Activated T-cell treated with anti-CD3 and anti-CD28 coated beads for 48 hours (primary cell): Measurements from ENCODE around the gene KLK15.

ENCODE experiments used
- DNase-seq: peaks from one replicate; pipeline ENCODE4 v3.0.0-alpha.2; 2020; ENCODE audit warnings: low read depth

KLK15 gene, protein sequence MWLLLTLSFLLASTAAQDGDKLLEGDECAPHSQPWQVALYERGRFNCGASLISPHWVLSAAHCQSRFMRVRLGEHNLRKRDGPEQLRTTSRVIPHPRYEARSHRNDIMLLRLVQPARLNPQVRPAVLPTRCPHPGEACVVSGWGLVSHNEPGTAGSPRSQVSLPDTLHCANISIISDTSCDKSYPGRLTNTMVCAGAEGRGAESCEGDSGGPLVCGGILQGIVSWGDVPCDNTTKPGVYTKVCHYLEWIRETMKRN

DNA sequence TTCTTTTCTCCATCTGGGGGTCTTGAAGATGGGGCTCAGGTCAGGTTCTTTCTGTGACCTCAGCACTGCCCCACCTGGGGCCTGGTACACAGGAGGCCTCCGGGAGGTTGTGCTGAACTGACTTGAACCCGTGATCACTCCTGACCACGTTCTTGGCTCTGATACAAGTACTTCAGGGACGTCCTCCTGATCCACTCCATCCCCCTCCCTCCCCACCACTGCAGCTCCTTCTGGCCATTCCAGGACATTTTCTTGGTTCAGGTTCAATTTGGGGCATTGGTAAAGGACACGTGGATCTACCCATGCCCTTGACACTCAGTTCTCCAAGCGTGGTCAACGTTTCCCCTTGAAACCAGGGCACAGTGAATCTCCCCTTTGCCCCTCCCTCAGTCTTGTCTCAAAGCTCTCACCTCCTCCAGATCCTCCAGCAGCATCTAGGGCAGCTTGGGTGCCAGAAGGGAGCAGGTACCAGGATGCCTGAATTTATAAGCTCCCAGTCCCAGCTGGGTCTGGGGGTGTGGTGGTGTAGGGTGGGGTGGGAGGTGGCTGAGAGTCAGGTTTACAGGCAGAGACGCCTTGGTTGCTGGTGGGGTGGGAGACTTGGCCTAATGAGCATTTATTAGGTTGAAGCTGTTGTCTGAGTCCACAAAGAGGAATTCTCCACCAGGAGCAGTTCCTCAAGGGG lies at the start of gene KLK15:
Gene KLK15 (minus strand): TSS at position 458 of the 685 bp plus-strand sequence. CDS start 2,082 bp downstream, outside the sequence.
- DNase-seq = no peak

DNA sequence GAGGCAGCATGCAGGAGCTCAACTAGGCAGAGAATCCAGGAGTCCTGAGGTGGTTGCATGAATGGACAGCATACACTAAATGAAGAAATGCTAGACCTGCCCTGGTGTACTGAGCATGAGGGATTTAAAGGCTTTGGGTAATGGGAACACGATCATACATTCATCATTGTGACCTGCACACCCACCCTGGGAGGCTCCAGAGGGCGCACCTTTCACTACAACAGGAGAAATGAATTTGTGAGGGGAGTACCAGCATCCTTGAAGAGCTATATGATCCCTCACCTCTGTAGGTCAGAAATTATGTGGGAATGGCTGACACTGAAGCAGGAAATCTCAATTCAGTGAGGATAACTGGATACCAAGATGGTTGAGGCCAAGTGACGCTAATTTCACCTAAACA lies 48.8 kb upstream of the KLK15 start:
- no peak for DNase-seq

DNA sequence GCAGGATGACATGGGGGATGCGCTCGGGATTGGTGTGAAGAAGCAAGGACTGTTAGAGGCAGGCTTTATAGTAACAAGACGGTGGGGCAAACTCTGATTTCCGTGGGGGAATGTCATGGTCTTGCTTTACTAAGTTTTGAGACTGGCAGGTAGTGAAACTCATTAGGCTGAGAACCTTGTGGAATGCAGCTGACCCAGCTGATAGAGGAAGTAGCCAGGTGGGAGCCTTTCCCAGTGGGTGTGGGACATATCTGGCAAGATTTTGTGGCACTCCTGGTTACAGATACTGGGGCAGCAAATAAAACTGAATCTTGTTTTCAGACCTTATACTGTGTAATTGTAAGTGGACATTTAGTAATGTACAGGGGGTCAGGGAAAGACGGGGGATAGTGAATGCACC lies 46.9 kb upstream of the KLK15 start:
- DNase-seq = no peak

DNA sequence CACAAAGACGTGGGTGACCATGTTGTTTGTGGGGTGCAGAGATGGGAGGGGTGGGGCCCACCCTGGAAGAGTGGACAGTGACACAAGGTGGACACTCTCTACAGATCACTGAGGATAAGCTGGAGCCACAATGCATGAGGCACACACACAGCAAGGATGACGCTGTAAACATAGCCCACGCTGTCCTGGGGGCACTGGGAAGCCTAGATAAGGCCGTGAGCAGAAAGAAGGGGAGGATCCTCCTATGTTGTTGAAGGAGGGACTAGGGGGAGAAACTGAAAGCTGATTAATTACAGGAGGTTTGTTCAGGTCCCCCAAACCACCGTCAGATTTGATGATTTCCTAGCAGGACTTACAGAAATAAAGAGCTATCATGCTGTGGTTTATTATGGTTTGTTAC lies 45.5 kb upstream of the KLK15 start:
- no peak for DNase-seq

DNA sequence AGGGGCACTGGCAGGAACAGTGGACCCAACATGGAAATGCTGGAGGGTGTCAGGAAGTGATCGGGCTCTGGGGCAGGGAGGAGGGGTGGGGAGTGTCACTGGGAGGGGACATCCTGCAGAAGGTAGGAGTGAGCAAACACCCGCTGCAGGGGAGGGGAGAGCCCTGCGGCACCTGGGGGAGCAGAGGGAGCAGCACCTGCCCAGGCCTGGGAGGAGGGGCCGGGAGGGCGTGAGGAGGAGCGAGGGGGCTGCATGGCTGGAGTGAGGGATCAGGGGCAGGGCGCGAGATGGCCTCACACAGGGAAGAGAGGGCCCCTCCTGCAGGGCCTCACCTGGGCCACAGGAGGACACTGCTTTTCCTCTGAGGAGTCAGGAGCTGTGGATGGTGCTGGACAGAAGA lies 44.0 kb upstream of the KLK15 start:
- DNase-seq = no peak

DNA sequence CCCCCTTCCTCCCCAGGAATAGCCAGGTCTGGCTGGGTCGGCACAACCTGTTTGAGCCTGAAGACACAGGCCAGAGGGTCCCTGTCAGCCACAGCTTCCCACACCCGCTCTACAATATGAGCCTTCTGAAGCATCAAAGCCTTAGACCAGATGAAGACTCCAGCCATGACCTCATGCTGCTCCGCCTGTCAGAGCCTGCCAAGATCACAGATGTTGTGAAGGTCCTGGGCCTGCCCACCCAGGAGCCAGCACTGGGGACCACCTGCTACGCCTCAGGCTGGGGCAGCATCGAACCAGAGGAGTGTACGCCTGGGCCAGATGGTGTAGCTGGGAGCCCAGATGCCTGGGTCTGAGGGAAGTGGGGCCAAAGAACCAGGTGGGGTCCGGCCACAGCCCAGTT lies 43.1 kb upstream of the KLK15 start:
- no peak for DNase-seq

DNA sequence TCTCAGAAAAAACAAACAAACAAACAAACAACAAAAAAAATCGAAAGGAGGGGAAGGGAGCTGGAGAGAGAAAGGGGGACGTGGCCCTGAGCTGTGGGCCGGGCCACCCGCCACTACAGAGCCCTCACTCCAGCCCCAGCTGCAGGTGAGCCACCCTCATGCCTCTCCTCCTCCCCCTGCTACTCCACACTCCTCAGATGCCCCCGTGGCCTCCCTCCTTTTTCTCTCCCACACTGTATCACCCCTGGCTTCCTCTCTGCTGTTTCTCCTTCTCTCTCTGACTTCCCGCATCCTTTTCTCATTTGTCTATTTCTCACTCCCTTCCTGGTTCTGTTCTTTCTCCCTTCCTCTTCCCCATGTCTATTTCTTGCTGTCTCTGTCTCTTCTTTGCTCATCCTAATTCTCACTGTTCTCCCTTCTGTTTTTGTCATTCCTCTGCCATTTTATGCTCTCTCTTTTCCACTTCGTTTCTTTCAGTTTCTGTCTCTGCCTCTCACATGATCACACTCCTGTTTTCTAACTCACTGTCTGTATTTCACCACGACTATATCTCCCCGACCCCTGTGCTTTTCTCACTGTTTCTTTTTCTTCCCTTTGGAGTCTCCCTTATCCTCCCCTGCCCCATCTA lies 42.5 kb upstream of the KLK15 start:
- DNase-seq = no peak

DNA sequence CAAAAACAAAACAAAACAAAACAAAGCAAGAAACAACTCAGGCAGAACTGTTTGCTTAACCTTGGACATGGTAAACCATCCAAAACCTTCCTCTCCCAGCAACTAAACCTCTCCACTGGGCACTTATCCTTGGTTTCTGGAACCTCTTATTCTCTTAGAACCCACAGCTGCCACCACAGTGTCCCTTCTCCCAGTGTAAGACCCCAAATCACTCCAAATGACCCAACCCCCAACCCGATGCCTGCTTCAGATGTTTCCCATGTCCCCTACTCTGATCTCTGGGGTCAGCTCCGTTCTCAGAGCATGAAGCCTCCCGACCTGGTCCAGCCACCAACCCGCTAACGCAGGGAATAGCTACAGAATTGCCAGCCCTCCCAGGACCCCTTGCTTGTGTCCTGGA lies 40.8 kb upstream of the KLK15 start:
- DNase-seq = no peak

DNA sequence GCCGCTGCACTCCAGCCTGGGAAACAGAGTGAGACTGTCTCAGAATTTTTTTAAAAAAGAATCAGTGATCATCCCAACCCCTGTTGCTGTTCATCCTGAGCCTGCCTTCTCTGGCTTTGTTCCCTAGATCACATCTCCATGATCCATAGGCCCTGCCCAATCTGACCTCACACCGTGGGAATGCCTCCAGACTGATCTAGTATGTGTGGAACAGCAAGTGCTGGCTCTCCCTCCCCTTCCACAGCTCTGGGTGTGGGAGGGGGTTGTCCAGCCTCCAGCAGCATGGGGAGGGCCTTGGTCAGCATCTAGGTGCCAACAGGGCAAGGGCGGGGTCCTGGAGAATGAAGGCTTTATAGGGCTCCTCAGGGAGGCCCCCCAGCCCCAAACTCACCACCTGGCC lies 39.7 kb upstream of the KLK15 start, which contains the start of gene KLK2:
Gene KLK2 (plus strand): TSS at position 384 of the 400 bp plus-strand sequence. CDS start 35 bp downstream, outside the sequence.
- DNase-seq = no peak

DNA sequence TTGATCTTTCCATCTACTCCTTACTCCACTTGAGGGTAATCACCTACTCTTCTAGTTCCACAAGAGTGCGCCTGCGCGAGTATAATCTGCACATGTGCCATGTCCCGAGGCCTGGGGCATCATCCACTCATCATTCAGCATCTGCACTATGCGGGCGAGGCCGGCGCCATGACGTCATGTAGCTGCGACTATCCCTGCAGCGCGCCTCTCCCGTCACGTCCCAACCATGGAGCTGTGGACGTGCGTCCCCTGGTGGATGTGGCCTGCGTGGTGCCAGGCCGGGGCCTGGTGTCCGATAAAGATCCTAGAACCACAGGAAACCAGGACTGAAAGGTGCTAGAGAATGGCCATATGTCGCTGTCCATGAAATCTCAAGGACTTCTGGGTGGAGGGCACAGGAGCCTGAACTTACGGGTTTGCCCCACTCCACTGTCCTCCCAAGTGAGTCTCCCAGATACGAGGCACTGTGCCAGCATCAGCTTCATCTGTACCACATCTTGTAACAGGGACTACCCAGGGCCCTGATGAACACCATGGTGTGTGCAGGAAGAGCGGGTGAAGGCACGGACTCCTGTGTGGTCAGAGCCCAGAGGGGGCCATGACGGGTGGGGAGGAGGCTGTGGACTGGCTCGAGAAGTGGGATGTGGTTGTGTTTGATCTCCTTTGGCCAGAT lies 37.2 kb upstream of the KLK15 start:
- peak; percentile 36 for DNase-seq

DNA sequence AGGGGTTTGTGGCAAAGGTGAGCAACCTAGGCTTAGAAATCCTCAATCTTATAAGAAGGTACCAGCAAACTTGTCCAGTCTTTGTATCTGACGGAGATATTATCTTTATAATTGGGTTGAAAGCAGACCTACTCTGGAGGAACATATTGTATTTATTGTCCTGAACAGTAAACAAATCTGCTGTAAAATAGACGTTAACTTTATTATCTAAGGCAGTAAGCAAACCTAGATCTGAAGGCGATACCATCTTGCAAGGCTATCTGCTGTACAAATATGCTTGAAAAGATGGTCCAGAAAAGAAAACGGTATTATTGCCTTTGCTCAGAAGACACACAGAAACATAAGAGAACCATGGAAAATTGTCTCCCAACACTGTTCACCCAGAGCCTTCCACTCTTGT lies 36.1 kb upstream of the KLK15 start:
- DNase-seq = no peak

DNA sequence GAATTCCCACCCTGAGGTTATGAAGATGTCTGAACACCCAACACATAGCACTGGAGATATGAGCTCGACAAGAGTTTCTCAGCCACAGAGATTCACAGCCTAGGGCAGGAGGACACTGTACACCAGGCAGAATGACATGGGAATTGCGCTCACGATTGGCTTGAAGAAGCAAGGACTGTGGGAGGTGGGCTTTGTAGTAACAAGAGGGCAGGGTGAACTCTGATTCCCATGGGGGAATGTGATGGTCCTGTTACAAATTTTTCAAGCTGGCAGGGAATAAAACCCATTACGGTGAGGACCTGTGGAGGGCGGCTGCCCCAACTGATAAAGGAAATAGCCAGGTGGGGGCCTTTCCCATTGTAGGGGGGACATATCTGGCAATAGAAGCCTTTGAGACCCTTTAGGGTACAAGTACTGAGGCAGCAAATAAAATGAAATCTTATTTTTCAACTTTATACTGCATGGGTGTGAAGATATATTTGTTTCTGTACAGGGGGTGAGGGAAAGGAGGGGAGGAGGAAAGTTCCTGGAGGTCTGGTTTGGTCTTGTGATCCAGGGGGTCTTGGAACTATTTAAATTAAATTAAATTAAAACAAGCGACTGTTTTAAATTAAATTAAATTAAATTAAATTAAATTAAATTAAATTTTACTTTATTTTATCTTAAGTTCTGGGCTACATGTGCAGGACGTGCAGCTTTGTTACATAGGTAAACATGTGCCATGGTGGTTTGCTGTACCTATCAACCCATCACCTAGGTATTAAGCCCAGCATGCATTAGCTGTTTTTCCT lies 28.3 kb upstream of the KLK15 start:
- no peak for DNase-seq

DNA sequence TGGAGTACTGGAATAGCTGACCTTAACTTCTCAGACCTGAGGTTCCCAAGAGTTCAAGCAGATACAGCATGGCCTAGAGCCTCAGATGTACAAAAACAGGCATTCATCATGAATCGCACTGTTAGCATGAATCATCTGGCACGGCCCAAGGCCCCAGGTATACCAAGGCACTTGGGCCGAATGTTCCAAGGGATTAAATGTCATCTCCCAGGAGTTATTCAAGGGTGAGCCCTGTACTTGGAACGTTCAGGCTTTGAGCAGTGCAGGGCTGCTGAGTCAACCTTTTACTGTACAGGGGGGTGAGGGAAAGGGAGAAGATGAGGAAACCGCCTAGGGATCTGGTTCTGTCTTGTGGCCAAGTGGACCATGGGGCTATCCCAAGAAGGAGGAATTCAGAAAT lies 27.6 kb upstream of the KLK15 start:
- no peak for DNase-seq

DNA sequence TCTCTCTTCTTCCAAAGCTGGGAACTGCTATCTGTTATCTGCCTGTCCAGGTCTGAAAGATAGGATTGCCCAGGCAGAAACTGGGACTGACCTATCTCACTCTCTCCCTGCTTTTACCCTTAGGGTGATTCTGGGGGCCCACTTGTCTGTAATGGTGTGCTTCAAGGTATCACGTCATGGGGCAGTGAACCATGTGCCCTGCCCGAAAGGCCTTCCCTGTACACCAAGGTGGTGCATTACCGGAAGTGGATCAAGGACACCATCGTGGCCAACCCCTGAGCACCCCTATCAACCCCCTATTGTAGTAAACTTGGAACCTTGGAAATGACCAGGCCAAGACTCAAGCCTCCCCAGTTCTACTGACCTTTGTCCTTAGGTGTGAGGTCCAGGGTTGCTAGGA lies 26.5 kb upstream of the KLK15 start:
- no peak for DNase-seq

DNA sequence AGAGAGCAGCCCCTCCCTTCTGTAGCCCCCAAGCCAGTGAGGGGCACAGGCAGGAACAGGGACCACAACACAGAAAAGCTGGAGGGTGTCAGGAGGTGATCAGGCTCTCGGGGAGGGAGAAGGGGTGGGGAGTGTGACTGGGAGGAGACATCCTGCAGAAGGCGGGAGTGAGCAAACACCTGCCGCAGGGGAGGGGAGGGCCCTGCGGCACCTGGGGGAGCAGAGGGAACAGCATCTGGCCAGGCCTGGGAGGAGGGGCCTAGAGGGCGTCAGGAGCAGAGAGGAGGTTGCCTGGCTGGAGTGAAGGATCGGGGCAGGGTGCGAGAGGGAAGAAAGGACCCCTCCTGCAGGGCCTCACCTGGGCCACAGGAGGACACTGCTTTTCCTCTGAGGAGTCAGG lies 25.5 kb upstream of the KLK15 start:
- DNase-seq = no peak

DNA sequence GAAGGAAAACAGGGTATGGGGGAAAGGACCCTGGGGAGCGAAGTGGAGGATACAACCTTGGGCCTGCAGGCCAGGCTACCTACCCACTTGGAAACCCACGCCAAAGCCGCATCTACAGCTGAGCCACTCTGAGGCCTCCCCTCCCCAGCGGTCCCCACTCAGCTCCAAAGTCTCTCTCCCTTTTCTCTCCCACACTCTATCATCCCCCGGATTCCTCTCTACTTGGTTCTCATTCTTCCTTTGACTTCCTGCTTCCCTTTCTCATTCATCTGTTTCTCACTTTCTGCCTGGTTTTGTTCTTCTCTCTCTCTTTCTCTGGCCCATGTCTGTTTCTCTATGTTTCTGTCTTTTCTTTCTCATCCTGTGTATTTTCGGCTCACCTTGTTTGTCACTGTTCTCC lies 24.0 kb upstream of the KLK15 start:
- DNase-seq = no peak

DNA sequence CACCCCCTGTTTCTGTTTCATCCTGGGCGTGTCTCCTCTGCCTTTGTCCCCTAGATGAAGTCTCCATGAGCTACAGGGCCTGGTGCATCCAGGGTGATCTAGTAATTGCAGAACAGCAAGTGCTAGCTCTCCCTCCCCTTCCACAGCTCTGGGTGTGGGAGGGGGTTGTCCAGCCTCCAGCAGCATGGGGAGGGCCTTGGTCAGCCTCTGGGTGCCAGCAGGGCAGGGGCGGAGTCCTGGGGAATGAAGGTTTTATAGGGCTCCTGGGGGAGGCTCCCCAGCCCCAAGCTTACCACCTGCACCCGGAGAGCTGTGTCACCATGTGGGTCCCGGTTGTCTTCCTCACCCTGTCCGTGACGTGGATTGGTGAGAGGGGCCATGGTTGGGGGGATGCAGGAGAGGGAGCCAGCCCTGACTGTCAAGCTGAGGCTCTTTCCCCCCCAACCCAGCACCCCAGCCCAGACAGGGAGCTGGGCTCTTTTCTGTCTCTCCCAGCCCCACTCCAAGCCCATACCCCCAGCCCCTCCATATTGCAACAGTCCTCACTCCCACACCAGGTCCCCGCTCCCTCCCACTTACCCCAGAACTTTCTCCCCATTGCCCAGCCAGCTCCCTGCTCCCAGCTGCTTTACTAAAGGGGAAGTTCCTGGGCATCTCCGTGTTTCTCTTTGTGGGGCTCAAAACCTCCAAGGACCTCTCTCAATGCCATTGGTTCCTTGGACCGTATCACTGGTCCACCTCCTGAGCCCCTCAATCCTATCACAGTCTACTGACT lies 21.4 kb upstream of the KLK15 start, which contains the start of gene KLK3:
Gene KLK3 (plus strand): TSS at position 280 of the 775 bp plus-strand sequence. CDS start 41 bp downstream, at position 321.
- DNase-seq = no peak

DNA sequence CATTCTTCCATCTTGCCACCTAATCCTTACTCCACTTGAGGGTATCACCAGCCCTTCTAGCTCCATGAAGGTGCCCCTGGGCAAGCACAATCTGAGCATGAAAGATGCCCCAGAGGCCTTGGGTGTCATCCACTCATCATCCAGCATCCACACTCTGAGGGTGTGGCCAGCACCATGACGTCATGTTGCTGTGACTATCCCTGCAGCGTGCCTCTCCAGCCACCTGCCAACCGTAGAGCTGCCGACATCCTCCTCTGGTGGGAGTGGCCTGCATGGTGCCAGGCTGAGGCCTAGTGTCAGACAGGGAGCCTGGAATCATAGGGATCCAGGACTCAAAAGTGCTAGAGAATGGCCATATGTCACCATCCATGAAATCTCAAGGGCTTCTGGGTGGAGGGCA lies 18.2 kb upstream of the KLK15 start:
- no peak for DNase-seq

DNA sequence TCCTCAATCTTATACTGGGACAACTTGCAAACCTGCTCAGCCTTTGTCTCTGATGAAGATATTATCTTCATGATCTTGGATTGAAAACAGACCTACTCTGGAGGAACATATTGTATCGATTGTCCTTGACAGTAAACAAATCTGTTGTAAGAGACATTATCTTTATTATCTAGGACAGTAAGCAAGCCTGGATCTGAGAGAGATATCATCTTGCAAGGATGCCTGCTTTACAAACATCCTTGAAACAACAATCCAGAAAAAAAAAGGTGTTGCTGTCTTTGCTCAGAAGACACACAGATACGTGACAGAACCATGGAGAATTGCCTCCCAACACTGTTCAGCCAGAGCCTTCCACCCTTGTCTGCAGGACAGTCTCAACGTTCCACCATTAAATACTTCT lies 17.4 kb upstream of the KLK15 start:
- DNase-seq = no peak

DNA sequence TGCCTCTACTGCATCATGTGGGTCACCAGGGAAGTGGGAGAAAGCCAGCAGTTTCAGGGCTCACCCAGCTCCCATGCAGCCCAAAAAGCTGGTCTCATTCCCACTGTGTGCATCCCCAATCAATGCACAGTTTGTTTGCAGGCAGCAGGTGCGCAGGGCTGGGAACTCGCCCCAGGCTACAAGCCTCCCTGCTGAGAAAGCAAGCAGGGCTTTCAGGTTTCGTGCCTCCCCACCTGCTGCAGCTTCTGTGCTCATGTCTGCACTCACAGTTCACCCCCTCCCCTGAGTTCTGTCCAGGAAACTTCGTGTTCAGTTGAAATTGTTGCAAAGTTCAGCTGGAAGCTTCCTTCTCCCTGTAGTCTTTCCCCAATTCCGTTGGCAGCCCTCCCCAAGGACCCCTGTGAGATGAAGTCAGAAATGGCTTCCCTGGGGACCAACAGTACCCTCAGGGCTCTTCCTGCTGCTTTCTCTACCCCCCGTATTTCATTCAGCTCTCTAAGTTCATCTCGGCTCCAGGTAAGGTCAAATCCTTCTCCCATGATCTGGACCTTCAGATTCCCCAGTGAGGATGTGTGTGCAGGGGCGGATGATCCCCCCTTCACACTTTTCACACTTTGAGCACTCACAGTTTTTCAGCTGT lies 11.0 kb upstream of the KLK15 start:
- DNase-seq = no peak
